ENCODE results near the gene NAGK. TPM values are rescaled to one million over a fixed set of nuclear protein-coding genes. Genes with fewer than 3 reads are reported as not detected.
"Not testable (repeated sequence)": the region's sequence is repeated elsewhere in the genome, so short reads cannot be mapped to it uniquely, and the experiment has no call there.

Gene NAGK
- 10 to 100 TPM; 47.5 to 54.7 TPM for total RNA-seq

GRCh38 chr2:71068218-71069035 lies at the start of gene NAGK:
Gene NAGK, plus strand, starts transcription at chr2:71068648. Its CDS starts 36 bp downstream, at chr2:71068684.
- Mint-ChIP-seq H3K27me3 (no peaks in the 10 kb centered on the region), H3K36me3 (peaks cover 6% of the 10 kb centered on the region), H3K27ac (peak within 1 kb of the TSS; percentile 96), H3K4me1 (ENCODE audit: low read depth) (peaks cover 54% of the 10 kb centered on the region), H3K9me3 (no peaks in the 10 kb centered on the region), H3K4me3 (peak within 1 kb of the TSS; percentile 94)
- intact Hi-C loops (cut with micrococcal nuclease), result loop anchor here (1.0 kb wide), 4 partner anchors 62 to 263 kb away; partner anchors contain the start of genes MCEE, MPHOSPH10, PAIP2B and ZNF638
- ChIA-PET POLR2A (interaction anchor here (1.2 to 2.0 kb wide), 7 partner anchors 10 to 84 kb away, joined by 3 to 14 read pairs (median 6); partner anchors contain the start of genes MCEE and MPHOSPH10), CTCF (interaction anchor here (1.0 to 5.4 kb wide), 5 partner anchors 8 to 67 kb away, joined by 3 to 27 read pairs (median 4); partner anchors contain the start of genes MCEE and MPHOSPH10)
- DNase-seq, result peak; percentile 98

GRCh38 chr2:71019989-71020388 lies 48.5 kb upstream of the NAGK start:
- intact Hi-C loops (cut with micrococcal nuclease), result loop anchor here (10.0 kb wide), 2 partner anchors 275 to 495 kb away; no protein-coding TSS in a partner anchor
- CTCF ChIA-PET, result interaction anchor here (1.4 kb wide), 1 partner anchor 18 kb away, joined by 4 read pairs; no protein-coding TSS in a partner anchor
- POLR2A ChIA-PET, result not testable (repeated sequence)

GRCh38 chr2:71021394-71021793 lies 47.1 kb upstream of the NAGK start:
- H3K9me3 Mint-ChIP-seq, H3K4me3 Mint-ChIP-seq, H3K36me3 Mint-ChIP-seq, H3K27ac Mint-ChIP-seq, DNase-seq, H3K27me3 Mint-ChIP-seq, POLR2A ChIA-PET: not testable (repeated sequence)
- peaks cover 13% of the 10 kb centered on the region for H3K4me1 Mint-ChIP-seq (ENCODE audit: low read depth)
- intact Hi-C loops (cut with micrococcal nuclease), result loop anchor here (10.0 kb wide), 2 partner anchors 273 to 493 kb away; no protein-coding TSS in a partner anchor
- CTCF ChIA-PET, result interaction anchor here (1.4 kb wide), 1 partner anchor 50 kb away, joined by 3 read pairs; no protein-coding TSS in a partner anchor

More at GRCh38 chr2:71019989-71020388, 48.5 kb upstream of the NAGK start:
- not testable (repeated sequence) for H3K27ac Mint-ChIP-seq, DNase-seq, H3K27me3 Mint-ChIP-seq, H3K9me3 Mint-ChIP-seq, H3K36me3 Mint-ChIP-seq, H3K4me3 Mint-ChIP-seq
- H3K4me1 Mint-ChIP-seq (ENCODE audit: low read depth), result peaks cover 13% of the 10 kb centered on the region

- H3K27me3 Mint-ChIP-seq, H3K9me3 Mint-ChIP-seq, H3K4me3 Mint-ChIP-seq, H3K36me3 Mint-ChIP-seq, POLR2A ChIA-PET: not testable (repeated sequence)
- CTCF ChIA-PET, result interaction anchor here (1.0 to 1.7 kb wide), 5 partner anchors 23 to 308 kb away, joined by 3 to 6 read pairs (median 4); partner anchors contain the start of gene ZNF638
- H3K27ac Mint-ChIP-seq, result peak overlapping the region; percentile 61
- intact Hi-C loops (cut with micrococcal nuclease), result loop anchor here (1.0 to 10.0 kb wide), 4 partner anchors 47 to 491 kb away; partner anchors contain the start of gene PAIP2B
- DNase-seq, result peak; percentile 87
- H3K4me1 Mint-ChIP-seq (ENCODE audit: low read depth), result peaks cover 13% of the 10 kb centered on the region
Measured at GRCh38 chr2:71023553-71024243, 44.8 kb upstream of the NAGK start.

GRCh38 chr2:71036296-71036695 lies 32.2 kb upstream of the NAGK start:
- DNase-seq; H3K36me3 Mint-ChIP-seq; H3K9me3 Mint-ChIP-seq; intact Hi-C loops (cut with micrococcal nuclease); H3K4me3 Mint-ChIP-seq; H3K4me1 Mint-ChIP-seq (ENCODE audit: low read depth); POLR2A ChIA-PET; CTCF ChIA-PET; H3K27ac Mint-ChIP-seq: not testable (repeated sequence)
- H3K27me3 Mint-ChIP-seq, result peaks cover 15% of the 10 kb centered on the region

GRCh38 chr2:71042287-71042686 lies 26.2 kb upstream of the NAGK start:
- intact Hi-C loops (cut with micrococcal nuclease), result no loop called here
- Mint-ChIP-seq H3K27me3 (peaks cover 14% of the 10 kb centered on the region), H3K9me3 (no peaks in the 10 kb centered on the region), H3K4me3 (no peak overlapping the region), H3K27ac (no peak overlapping the region), H3K4me1 (ENCODE audit: low read depth) (no peaks in the 10 kb centered on the region), H3K36me3 (no peaks in the 10 kb centered on the region)
- POLR2A ChIA-PET, result no interaction called here
- CTCF ChIA-PET, result no interaction called here
- DNase-seq, result no peak

- POLR2A ChIA-PET, result no interaction called here
- CTCF ChIA-PET, result no interaction called here
- peak; percentile 40 for DNase-seq
- intact Hi-C loops (cut with micrococcal nuclease), result no loop called here
- H3K36me3 Mint-ChIP-seq, result no peaks in the 10 kb centered on the region
- no peaks in the 10 kb centered on the region for H3K9me3 Mint-ChIP-seq
- peaks cover 11% of the 10 kb centered on the region for H3K27me3 Mint-ChIP-seq
- H3K4me1 Mint-ChIP-seq (ENCODE audit: low read depth), result no peaks in the 10 kb centered on the region
- H3K27ac Mint-ChIP-seq, result no peak overlapping the region
- no peak overlapping the region for H3K4me3 Mint-ChIP-seq
Measured at GRCh38 chr2:71043531-71044407, 24.7 kb upstream of the NAGK start.

- ChIA-PET CTCF (interaction anchor here (0.9 kb wide), 1 partner anchor 61 kb away, joined by 3 read pairs; no protein-coding TSS in a partner anchor), POLR2A (no interaction called here)
- intact Hi-C loops (cut with micrococcal nuclease), result no loop called here
- no peak overlapping the region for H3K4me3 Mint-ChIP-seq
- no peak overlapping the region for H3K27ac Mint-ChIP-seq
- H3K27me3 Mint-ChIP-seq, result peaks cover 11% of the 10 kb centered on the region
- no peaks in the 10 kb centered on the region for H3K9me3 Mint-ChIP-seq
- H3K4me1 Mint-ChIP-seq (ENCODE audit: low read depth), result peaks cover 9% of the 10 kb centered on the region
- no peak for DNase-seq
- H3K36me3 Mint-ChIP-seq, result no peaks in the 10 kb centered on the region
Measured at GRCh38 chr2:71045151-71045550, 23.3 kb upstream of the NAGK start.

GRCh38 chr2:71045865-71046548 lies 22.4 kb upstream of the NAGK start:
- intact Hi-C loops (cut with micrococcal nuclease), result no loop called here
- Mint-ChIP-seq H3K27me3 (peaks cover 11% of the 10 kb centered on the region), H3K9me3 (no peaks in the 10 kb centered on the region), H3K36me3 (no peaks in the 10 kb centered on the region), H3K4me1 (ENCODE audit: low read depth) (peaks cover 11% of the 10 kb centered on the region), H3K4me3 (no peak overlapping the region), H3K27ac (no peak overlapping the region)
- ChIA-PET CTCF (interaction anchor here (0.9 to 1.6 kb wide), 2 partner anchors 55 to 62 kb away, joined by 3 to 6 read pairs; no protein-coding TSS in a partner anchor), POLR2A (interaction anchor here (1.6 kb wide), 1 partner anchor 26 kb away, joined by 3 read pairs; no protein-coding TSS in a partner anchor)
- DNase-seq, result no peak

- Mint-ChIP-seq H3K9me3 (no peaks in the 10 kb centered on the region), H3K4me3 (no peak overlapping the region), H3K36me3 (no peaks in the 10 kb centered on the region), H3K27ac (no peak overlapping the region), H3K4me1 (ENCODE audit: low read depth) (peaks cover 11% of the 10 kb centered on the region), H3K27me3 (peaks cover 6% of the 10 kb centered on the region)
- DNase-seq, result no peak
- CTCF ChIA-PET, result no interaction called here
- POLR2A ChIA-PET, result no interaction called here
- intact Hi-C loops (cut with micrococcal nuclease), result loop anchor here (2.0 kb wide), 1 partner anchor 107 kb away; no protein-coding TSS in a partner anchor
Measured at GRCh38 chr2:71048096-71048495, 20.4 kb upstream of the NAGK start.
